Activated CD4-positive, alpha-beta T cell treated with anti-CD3 and anti-CD28 coated beads for 4 hours (primary cell): Measurements from ENCODE around the gene HTRA3.

Experiments
- DNase-seq, 2 donors: peaks; one replicate each; pipeline ENCODE4 v3.0.0-alpha.2; 2020

HTRA3 gene

GRCh38 chr4:8297141-8297601, 27.6 kb downstream of the HTRA3 start:
- no peak for DNase-seq

GRCh38 chr4:8297691-8298485, 28.3 kb downstream of the HTRA3 start:
- no peak for DNase-seq

DNA sequence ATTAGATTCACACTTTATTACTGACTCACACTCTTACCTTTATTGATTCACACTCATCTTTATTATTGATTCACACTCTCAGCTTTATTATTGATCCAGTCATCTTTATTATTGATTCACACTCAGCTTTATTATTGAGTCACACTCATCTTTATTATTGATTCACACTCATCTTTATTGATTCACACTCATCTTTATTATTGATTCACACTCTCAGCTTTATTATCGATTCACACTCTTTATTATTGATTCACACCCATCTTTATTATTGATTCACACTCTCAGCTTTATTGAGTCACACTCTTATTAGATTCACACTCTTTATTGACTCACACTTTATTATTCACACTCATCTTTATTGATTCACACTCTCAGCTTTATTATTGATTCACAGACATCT, 31.3 kb downstream of the HTRA3 start:
- DNase-seq = no peak

- DNase-seq = no peak
Measured at GRCh38 chr4:8301851-8302730, 32.5 kb downstream of the HTRA3 start.

GRCh38 chr4:8303081-8303480, 33.5 kb downstream of the HTRA3 start:
- no peak for DNase-seq

DNA sequence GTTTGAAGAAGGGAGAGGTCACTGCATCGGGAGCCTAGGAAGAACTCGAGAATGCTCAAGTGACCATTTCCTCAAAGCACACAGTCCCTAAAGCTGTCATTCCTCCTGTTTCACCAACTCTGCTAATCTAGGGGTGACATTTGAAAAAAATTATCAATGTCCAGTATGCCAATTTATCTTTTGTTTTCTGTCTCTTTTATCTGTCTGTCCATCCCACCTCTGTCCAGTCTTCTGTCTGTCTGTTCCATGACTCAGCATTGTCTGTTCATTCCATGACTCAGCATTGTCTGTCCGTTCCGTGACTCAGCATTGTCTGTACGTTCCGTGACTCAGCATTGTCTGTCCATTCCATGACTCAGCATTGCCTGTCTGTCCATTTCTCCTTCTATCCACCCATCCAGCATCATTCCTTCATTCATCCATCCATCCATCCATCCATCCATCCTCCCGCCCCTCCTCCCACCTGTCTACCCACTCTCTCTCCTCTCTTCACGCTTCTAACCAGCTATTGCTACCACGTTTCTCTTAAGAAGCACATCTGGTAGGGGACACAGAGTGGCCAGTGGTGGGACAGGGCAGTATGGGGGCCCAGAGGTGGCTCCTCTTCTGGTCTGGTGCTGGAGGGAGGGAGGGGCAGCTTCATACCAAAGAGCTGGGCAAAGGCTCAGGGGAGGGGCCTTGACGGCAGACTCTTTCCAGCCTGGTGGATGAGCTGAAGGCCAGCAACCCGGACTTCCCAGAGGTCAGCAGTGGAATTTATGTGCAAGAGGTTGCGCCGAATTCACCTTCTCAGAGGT, 34.1 kb downstream of the HTRA3 start:
- DNase-seq = no peak

DNA sequence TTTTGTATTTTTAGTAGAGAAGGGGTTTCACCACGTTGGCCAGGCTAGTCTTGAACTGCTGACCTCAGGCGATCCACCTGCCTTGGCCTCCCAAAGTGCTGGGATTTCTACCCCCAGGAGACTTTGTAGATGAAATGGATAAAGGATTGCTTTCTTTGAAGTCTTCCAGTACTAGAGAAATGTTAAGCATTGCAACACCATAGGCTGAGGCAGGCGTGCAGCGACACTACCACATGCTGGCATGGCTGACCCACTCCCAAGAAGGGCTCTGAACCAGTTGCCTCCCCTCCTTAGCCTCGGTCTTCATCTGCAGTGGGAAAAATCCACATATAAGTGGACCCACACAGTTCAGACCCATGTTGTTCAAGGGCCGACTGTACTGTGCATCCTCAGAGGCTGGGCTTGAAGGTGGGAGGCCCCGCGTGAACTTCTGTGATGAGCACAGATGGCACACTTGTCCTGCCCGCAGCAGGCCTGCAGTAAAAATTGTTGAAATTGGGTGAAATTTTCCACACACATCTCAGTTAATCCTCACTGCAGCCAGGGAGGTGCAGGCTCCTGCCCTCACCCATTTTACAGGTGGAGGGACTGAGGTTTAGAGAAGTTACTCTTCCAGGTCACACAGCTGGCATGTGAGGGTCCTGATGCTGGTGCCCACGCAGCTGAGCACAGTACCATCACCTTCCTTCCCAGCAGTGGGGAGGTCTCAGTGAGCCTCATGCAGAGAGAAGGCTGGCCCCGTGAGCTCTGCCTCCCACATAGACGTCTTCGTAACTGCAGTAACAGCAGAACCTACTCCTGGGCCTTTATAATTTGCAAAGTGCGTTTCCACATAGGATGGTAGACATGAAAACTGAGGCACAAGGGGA, 35.5 kb downstream of the HTRA3 start:
- no peak for DNase-seq

DNA sequence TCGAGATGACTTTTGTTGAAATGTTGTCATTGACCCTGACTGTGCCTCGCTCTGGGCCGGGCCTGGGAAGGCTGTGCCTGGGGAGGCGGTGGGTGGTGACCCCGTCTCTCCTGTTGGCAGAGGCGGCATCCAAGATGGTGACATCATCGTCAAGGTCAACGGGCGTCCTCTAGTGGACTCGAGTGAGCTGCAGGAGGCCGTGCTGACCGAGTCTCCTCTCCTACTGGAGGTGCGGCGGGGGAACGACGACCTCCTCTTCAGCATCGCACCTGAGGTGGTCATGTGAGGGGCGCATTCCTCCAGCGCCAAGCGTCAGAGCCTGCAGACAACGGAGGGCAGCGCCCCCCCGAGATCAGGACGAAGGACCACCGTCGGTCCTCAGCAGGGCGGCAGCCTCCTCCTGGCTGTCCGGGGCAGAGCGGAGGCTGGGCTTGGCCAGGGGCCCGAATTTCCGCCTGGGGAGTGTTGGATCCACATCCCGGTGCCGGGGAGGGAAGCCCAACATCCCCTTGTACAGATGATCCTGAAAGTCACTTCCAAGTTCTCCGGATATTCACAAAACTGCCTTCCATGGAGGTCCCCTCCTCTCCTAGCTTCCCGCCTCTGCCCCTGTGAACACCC, 36.4 kb downstream of the HTRA3 start:
- no peak for DNase-seq

DNA sequence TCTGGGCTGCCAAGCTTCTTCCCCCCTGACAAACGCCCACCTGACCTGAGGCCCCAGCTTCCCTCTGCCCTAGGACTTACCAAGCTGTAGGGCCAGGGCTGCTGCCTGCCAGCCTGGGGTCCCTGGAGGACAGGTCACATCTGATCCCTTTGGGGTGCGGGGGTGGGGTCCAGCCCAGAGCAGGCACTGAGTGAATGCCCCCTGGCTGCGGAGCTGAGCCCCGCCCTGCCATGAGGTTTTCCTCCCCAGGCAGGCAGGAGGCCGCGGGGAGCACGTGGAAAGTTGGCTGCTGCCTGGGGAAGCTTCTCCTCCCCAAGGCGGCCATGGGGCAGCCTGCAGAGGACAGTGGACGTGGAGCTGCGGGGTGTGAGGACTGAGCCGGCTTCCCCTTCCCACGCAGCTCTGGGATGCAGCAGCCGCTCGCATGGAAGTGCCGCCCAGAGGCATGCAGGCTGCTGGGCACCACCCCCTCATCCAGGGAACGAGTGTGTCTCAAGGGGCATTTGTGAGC, 37.0 kb downstream of the HTRA3 start:
- DNase-seq = no peak

- DNase-seq = no peak
Measured at GRCh38 chr4:8307121-8307520, 37.6 kb downstream of the HTRA3 start.

DNA sequence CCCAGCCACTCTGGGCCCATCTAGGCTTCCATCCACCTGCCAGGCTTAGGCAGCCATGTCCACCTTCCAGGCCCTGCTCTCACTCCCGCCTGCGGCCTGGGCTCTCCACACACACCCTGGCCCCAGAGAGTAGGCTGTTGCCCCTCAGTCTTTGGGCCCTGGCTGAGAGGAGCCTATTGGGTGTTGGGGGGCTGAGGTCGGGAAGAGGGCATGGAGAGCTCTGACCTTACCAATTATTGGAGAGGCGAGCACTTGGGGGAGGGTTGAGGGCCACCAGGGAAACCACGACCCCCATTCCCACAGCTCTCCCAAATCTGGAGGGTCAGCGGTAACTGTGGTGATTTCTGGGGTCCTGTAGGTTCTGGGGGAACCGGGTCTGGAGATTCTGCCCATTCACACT, 38.2 kb downstream of the HTRA3 start:
- no peak for DNase-seq

GRCh38 chr4:8308144-8308543, 38.6 kb downstream of the HTRA3 start:
- DNase-seq = no peak

DNA sequence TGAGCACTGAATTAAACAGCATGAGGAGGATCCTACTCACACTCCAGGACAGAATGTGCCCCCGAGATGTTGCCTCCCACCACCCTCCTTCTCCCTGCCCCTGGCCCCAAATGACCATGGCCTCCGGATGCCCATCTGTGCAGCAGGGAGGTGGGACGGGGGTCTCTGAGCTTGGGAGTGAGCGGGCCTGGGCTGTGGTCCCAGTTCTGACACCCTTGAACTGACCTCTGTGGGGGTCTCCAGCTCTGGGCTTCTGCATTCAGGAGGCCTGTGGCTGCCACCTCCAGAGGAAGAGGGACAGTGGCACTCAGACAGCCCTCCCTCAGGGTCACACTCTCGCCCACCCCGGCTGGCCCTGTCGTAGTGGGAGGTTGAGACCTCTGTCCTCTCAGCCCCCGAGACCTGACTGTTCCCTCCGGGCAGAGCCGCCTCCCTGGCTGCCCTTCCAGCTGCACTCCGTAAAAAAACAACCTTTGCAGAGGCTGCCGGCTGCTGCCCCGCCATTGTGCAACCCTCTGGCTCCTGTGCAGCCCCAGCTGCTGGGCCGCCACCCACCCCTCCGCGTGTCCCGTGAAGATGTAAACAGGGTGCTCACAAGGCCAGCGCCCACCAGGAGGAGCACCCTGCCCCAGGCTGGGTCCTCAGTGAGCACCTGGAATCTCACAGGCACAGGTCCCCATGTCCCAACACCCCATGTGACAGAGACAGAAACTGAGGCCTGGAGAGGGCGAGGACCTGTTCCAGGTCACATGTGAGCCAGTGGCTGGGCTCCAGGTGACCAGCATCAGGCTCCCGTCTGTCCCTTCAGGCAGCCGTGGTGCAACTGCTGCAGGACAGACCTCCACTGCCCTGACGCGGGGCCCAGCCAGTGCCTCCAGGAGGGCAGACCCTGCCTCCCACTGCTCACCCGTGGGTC, 39.6 kb downstream of the HTRA3 start:
- no peak for DNase-seq

DNA sequence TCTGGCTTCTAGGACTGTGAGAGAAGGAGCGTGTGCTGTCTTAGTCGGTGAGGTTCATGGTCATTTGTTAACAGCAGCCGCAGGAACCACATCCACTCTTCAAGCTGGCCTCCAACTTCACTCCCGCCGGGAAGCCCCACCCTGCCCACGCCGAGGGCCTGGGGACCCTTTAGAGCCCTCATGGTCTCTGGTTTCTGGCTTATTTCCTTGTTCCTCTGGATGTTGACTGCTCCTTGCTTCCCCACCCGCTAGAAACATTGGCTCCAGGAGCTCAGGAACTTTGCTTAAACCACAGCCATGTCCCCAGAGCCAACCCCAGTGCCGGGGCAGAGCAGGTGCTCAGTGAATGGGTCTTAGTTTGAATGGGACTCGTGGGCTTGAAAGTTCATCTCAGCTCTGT, 40.8 kb downstream of the HTRA3 start:
- no peak for DNase-seq

- no peak for DNase-seq
Measured at GRCh38 chr4:8311101-8312068, 41.8 kb downstream of the HTRA3 start.

DNA sequence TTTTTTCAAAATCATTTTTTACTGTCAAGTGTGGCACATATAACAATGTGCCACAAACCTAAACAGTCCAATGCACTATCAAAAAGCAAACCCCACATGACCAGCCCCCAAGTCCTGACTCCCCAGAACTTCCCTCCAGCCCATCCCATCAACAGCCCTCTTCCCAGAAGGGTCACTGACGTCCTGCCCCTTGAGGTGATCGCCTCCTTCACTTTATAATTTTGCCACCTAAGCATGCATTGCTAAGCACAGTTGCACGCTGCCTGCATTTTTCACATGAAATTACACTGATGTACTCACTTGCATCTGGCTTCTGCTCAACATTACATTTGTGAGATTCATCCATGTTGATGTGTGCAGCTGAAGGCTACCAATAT, 42.5 kb downstream of the HTRA3 start:
- DNase-seq = no peak

GRCh38 chr4:8312976-8313375, 43.4 kb downstream of the HTRA3 start:
- no peak for DNase-seq

GRCh38 chr4:8314691-8315255, 45.2 kb downstream of the HTRA3 start:
- no peak for DNase-seq
